ENCODE measurements around the gene INSC. TPM values are rescaled to one million over a fixed set of nuclear protein-coding genes. Genes with fewer than 3 reads are reported as not detected.

The INSC gene
- total and polyA plus RNA-seq, 2 of the 8 experiments (the other 6 are each of a cell fraction or from before 2014, with no cell fraction given), result 0.58 to 0.59 TPM

DNA sequence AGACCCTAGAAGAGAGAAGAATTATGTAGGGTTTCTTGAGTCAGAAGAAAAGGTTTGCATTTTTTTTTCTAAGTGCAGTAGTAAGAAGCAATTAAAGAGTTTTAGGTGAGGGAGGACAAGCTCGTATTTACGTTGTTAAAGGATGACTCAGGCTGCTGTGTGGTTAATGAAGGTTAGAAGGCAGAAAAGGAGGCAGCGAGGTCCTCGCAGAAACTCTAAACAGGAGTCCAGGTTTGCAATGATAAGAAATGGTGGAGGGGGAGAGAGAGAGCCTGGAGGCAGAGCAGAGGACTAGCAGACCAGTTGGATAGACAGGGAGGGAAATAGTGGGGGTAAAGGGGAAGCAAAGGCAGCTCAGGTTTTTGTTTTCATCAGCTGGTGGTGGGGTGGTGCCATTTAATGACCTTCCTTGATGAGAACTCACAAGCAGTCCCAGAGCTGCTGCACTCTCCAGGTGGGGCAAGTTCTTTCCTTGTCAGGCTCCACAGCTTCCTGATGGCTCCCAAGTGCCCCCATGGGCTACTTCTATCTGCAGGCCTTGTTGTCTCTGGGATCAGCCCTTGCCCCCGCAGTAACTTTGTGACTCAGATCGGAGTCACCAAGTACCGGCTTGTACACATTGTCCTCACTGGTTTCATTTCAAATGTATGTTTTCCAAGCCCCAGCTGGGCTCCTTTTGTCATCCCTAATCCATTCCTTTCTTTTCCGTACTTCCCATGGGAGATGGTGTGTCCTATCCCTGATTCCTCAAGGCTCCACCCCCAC is 8.3 kb upstream of the INSC start (continued):
- TF ChIP-seq, protein P1, sequence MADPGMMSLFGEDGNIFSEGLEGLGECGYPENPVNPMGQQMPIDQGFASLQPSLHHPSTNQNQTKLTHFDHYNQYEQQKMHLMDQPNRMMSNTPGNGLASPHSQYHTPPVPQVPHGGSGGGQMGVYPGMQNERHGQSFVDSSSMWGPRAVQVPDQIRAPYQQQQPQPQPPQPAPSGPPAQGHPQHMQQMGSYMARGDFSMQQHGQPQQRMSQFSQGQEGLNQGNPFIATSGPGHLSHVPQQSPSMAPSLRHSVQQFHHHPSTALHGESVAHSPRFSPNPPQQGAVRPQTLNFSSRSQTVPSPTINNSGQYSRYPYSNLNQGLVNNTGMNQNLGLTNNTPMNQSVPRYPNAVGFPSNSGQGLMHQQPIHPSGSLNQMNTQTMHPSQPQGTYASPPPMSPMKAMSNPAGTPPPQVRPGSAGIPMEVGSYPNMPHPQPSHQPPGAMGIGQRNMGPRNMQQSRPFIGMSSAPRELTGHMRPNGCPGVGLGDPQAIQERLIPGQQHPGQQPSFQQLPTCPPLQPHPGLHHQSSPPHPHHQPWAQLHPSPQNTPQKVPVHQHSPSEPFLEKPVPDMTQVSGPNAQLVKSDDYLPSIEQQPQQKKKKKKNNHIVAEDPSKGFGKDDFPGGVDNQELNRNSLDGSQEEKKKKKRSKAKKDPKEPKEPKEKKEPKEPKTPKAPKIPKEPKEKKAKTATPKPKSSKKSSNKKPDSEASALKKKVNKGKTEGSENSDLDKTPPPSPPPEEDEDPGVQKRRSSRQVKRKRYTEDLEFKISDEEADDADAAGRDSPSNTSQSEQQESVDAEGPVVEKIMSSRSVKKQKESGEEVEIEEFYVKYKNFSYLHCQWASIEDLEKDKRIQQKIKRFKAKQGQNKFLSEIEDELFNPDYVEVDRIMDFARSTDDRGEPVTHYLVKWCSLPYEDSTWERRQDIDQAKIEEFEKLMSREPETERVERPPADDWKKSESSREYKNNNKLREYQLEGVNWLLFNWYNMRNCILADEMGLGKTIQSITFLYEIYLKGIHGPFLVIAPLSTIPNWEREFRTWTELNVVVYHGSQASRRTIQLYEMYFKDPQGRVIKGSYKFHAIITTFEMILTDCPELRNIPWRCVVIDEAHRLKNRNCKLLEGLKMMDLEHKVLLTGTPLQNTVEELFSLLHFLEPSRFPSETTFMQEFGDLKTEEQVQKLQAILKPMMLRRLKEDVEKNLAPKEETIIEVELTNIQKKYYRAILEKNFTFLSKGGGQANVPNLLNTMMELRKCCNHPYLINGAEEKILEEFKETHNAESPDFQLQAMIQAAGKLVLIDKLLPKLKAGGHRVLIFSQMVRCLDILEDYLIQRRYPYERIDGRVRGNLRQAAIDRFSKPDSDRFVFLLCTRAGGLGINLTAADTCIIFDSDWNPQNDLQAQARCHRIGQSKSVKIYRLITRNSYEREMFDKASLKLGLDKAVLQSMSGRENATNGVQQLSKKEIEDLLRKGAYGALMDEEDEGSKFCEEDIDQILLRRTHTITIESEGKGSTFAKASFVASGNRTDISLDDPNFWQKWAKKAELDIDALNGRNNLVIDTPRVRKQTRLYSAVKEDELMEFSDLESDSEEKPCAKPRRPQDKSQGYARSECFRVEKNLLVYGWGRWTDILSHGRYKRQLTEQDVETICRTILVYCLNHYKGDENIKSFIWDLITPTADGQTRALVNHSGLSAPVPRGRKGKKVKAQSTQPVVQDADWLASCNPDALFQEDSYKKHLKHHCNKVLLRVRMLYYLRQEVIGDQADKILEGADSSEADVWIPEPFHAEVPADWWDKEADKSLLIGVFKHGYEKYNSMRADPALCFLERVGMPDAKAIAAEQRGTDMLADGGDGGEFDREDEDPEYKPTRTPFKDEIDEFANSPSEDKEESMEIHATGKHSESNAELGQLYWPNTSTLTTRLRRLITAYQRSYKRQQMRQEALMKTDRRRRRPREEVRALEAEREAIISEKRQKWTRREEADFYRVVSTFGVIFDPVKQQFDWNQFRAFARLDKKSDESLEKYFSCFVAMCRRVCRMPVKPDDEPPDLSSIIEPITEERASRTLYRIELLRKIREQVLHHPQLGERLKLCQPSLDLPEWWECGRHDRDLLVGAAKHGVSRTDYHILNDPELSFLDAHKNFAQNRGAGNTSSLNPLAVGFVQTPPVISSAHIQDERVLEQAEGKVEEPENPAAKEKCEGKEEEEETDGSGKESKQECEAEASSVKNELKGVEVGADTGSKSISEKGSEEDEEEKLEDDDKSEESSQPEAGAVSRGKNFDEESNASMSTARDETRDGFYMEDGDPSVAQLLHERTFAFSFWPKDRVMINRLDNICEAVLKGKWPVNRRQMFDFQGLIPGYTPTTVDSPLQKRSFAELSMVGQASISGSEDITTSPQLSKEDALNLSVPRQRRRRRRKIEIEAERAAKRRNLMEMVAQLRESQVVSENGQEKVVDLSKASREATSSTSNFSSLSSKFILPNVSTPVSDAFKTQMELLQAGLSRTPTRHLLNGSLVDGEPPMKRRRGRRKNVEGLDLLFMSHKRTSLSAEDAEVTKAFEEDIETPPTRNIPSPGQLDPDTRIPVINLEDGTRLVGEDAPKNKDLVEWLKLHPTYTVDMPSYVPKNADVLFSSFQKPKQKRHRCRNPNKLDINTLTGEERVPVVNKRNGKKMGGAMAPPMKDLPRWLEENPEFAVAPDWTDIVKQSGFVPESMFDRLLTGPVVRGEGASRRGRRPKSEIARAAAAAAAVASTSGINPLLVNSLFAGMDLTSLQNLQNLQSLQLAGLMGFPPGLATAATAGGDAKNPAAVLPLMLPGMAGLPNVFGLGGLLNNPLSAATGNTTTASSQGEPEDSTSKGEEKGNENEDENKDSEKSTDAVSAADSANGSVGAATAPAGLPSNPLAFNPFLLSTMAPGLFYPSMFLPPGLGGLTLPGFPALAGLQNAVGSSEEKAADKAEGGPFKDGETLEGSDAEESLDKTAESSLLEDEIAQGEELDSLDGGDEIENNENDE (IDR thresholded peaks at IDR 0.05; ENCODE audit: insufficient replicate concordance, low read length), result no peak
- TF ChIP-seq, protein P2, sequence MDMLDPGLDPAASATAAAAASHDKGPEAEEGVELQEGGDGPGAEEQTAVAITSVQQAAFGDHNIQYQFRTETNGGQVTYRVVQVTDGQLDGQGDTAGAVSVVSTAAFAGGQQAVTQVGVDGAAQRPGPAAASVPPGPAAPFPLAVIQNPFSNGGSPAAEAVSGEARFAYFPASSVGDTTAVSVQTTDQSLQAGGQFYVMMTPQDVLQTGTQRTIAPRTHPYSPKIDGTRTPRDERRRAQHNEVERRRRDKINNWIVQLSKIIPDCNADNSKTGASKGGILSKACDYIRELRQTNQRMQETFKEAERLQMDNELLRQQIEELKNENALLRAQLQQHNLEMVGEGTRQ (IDR thresholded peaks at IDR 0.05; ENCODE audit: low read length), result no peak
- TF ChIP-seq ZNF274 (IDR thresholded peaks at IDR 0.05; ENCODE audit: borderline replicate concordance, extremely low read depth, low read length), result no peak
- TF ChIP-seq SAP30 (IDR thresholded peaks at IDR 0.05; ENCODE audit: insufficient read depth, insufficient replicate concordance, low read length), result no peak
